Endothelial cell of umbilical vein (primary cell): ENCODE results near the gene DMRTB1. TPM values are rescaled to one million over a fixed set of nuclear protein-coding genes. Genes with fewer than 3 reads are reported as not detected.

Experiments
- BruUV-seq: library from RNA; stranded (reverse); fragments of 400-500 nt; replicated peaks from 2 replicates; lab custom pipeline; 2021; lab: Mats Ljungman, UMichigan
- CTCF ChIA-PET: fragments of 300-600, 350-600 bp; sonication (Branson Sonifier 250); formaldehyde crosslinking; loops from one replicate; lab custom pipeline; 2021; ENCODE audit warnings: antibody characterized with exemption, inconsistent platforms; lab: Charles Lee
- POLR2A ChIA-PET: fragments of 300-600, 350-600 bp; sonication (Branson Sonifier 250); formaldehyde crosslinking; loops from one replicate; lab custom pipeline; 2021; ENCODE audit warnings: antibody characterized with exemption, inconsistent platforms; lab: Charles Lee
- DNase-seq: peaks from one replicate; pipeline ENCODE4 v3.0.0-alpha.2; 2011; ENCODE audit warnings: low read depth, low spot score
- FAIRE-seq: peaks from 2 replicates; lab custom pipeline; 2011; peaks lifted over from hg19 to GRCh38; lab: Jason Lieb, UNC
- H2AFZ ChIP-seq: 2 replicates; pipeline ENCODE4 v1.6.0; 2012; ENCODE audit warnings: low read depth, low read length, control low read depth, inconsistent platforms
- H3K27ac ChIP-seq: 2 replicates; pipeline ENCODE4 v1.5.1; 2011; ENCODE audit warnings: low read depth, mild to moderate bottlenecking, control low read depth, low read length, moderate library complexity; ENCODE audit not compliant: insufficient read depth
- H3K27me3 ChIP-seq, 2 experiments: 2 replicates each; pipeline versions ENCODE4 v1.6.0 to v1.6.1; 2011; ENCODE audit warnings: low read length in 2 of 2, mixed read lengths in 1 of 2; ENCODE audit not compliant: control insufficient read depth in 2 of 2, insufficient read depth in 2 of 2
- H3K36me3 ChIP-seq, 2 experiments: 2 replicates in 1 of 2; 3 replicates in 1 of 2; pipeline ENCODE4 v1.5.1; 2011; ENCODE audit warnings: low read length in 2 of 2, mild to moderate bottlenecking in 1 of 2, moderate library complexity in 1 of 2; ENCODE audit not compliant: control insufficient read depth in 2 of 2, insufficient read depth in 2 of 2; ENCODE audit errors: extremely low read depth in 1 of 2
- H3K4me1 ChIP-seq: 3 replicates; pipeline ENCODE4 v1.5.1; 2011; ENCODE audit warnings: mild to moderate bottlenecking, low read length; ENCODE audit not compliant: control insufficient read depth, insufficient read depth; ENCODE audit errors: extremely low read depth
- H3K4me2 ChIP-seq: 2 replicates; pipeline ENCODE4 v1.6.1; 2011; ENCODE audit warnings: low read length, control low read depth, mixed read lengths; ENCODE audit not compliant: insufficient read depth
- H3K4me3 ChIP-seq, 3 experiments: fragments of 200-600 bp in 1 of 3; sonication (generic), shearing (Covaris generic) in 1 of 3; replicated peaks in 1 of 3; 2 replicates each; pipeline ENCODE4 v1.5.1; 2011 to 2016; ENCODE audit warnings: control low read depth in 3 of 3, low read length in 3 of 3, mild to moderate bottlenecking in 2 of 3, inconsistent platforms in 1 of 3, low read depth in 1 of 3, moderate library complexity in 1 of 3; ENCODE audit not compliant: insufficient read depth in 1 of 3
- H3K79me2 ChIP-seq: 2 replicates; pipeline ENCODE4 v1.6.0; 2012; ENCODE audit warnings: low read length, inconsistent platforms; ENCODE audit not compliant: control insufficient read depth, insufficient read depth
- H3K9ac ChIP-seq: replicated peaks from 2 replicates; pipeline ENCODE3; 2011; ENCODE audit warnings: low read length, control low read depth; ENCODE audit not compliant: insufficient read depth; ENCODE audit errors: extremely low read depth
- H3K9me1 ChIP-seq: replicated peaks from 3 replicates; pipeline ENCODE4 v1.6.0; 2011; ENCODE audit warnings: mild to moderate bottlenecking, low read length; ENCODE audit not compliant: control insufficient read depth, insufficient read depth; ENCODE audit errors: extremely low read depth
- H3K9me3 ChIP-seq: replicated peaks from 2 replicates; pipeline ENCODE4 v1.5.1; 2012; ENCODE audit warnings: low read length, inconsistent platforms; ENCODE audit not compliant: control insufficient read depth, insufficient read depth
- H4K20me1 ChIP-seq: replicated peaks from 2 replicates; pipeline ENCODE3; 2011; ENCODE audit warnings: mild to moderate bottlenecking, low read length; ENCODE audit not compliant: control insufficient read depth, insufficient read depth; ENCODE audit errors: extremely low read depth
- EZH2 ChIP-seq: IDR thresholded peaks from 2 replicates; pipeline ENCODE4 v1.6.1; 2012; ENCODE audit warnings: borderline replicate concordance, low read depth, mild to moderate bottlenecking, moderate library complexity, low read length, inconsistent platforms; ENCODE audit not compliant: severe bottlenecking
- FOS ChIP-seq: IDR thresholded peaks from 2 replicates; pipeline ENCODE4 v1.6.1; 2011; ENCODE audit warnings: mild to moderate bottlenecking, low read length, moderate library complexity, borderline replicate concordance; ENCODE audit not compliant: insufficient read depth
- GATA2 ChIP-seq: IDR thresholded peaks from 2 replicates; pipeline ENCODE4 v1.7.0; 2011; ENCODE audit warnings: low read depth, mild to moderate bottlenecking, moderate library complexity, mixed read lengths, low read length; ENCODE audit not compliant: insufficient read length, insufficient read depth
- JUN ChIP-seq: IDR thresholded peaks from 2 replicates; pipeline ENCODE4 v1.6.1; 2011; ENCODE audit warnings: borderline replicate concordance, low read depth; ENCODE audit not compliant: insufficient read length, insufficient read depth
- MYC ChIP-seq: IDR thresholded peaks from one replicate; pipeline ENCODE4 v1.6.1; 2011; ENCODE audit warnings: mild to moderate bottlenecking, low read depth, low read length
- POLR2A ChIP-seq: IDR thresholded peaks from 2 replicates; pipeline ENCODE4 v1.6.1; 2012; ENCODE audit warnings: low read depth, mild to moderate bottlenecking, control low read depth, low read length
- POLR2AphosphoS5 ChIP-seq: IDR thresholded peaks from 2 replicates; pipeline ENCODE4 v1.6.1; 2012; ENCODE audit warnings: low read depth, mild to moderate bottlenecking, control low read depth, low read length, moderate library complexity; ENCODE audit not compliant: insufficient read depth
- dilution Hi-C: fragments of 300-500 bp; cut with MboI; formaldehyde crosslinking; loops from one replicate; pipeline ENCODE4 v1.15.0; 2019; ENCODE audit warnings: low sequenced_read_pairs; ENCODE audit not compliant: extremely low pct_ligation_motif_present
- intact Hi-C: fragments of 100-400 bp; cut with micrococcal nuclease; formaldehyde crosslinking; loops from one replicate; pipeline ENCODE4 v1.10.0; 2022
- polyA plus RNA-seq, 4 experiments: library from polyadenylated mRNA; depleted of rRNA in 3 of 4; stranded (reverse) in 3 of 4; unstranded in 1 of 4; fragments of >200 nt; gene quantifications; 2 replicates each; pipeline versions ENCODE4 v1.2.1 to v1.2.3, GENCODE V29; 2011 to 2012; ENCODE audit warnings: missing spikeins in 1 of 4
- total RNA-seq: library from RNA; stranded (reverse); gene quantifications from 2 replicates; pipeline ENCODE4 v1.2.3, GENCODE V29; 2021
- TF ChIP-seq, protein P1 (sequence below): IDR thresholded peaks from 2 replicates; pipeline ENCODE4 v1.6.1; 2011; ENCODE audit not compliant: insufficient read depth, insufficient read length
- TF ChIP-seq, protein P2 (sequence below), 2 donors: IDR thresholded peaks; 1 replicate in 1 of 2; 2 replicates in 1 of 2; pipeline ENCODE4 v1.5.1; 2011; ENCODE audit warnings: low read length in 2 of 2, mild to moderate bottlenecking in 2 of 2, moderate library complexity in 2 of 2, control low read depth in 1 of 2, inconsistent platforms in 1 of 2, low read depth in 1 of 2; ENCODE audit not compliant: insufficient read depth in 1 of 2; ENCODE audit errors: extremely low read depth in 1 of 2

Gene DMRTB1
- total and polyA plus RNA-seq, 2 donors (not counting 3 experiments of a cell fraction or from before 2014, with no cell fraction given) = not detected

DNA sequence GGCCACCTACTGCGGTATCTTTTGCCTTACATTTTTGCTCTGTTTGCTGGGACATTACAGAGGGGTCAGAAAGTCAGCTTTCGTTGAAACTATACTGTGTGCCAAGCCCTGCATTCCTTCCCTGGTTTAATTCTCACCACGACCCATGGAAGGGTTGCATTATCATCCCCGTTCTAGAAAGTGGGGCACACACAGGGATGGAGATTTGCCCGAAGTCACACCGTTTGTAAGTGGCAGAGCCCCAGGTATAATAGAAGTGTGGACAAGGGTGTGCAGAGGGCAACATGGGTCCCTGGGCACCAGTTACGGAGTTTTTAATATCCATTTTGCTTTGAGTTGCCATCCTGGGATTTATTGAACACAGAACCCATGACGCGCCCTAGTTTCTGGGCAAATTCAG, 11.8 kb downstream of the DMRTB1 start:
- BruUV-seq = no TSS peak

More for the DNA sequence above, 11.8 kb downstream of the DMRTB1 start:
- no peaks in the 10 kb centered on the region for H3K9me1 ChIP-seq
- no peaks in the 10 kb centered on the region for H3K36me3 ChIP-seq
- TF ChIP-seq JUN = no peak
- TF ChIP-seq POLR2A = no peak
- no peak for TF ChIP-seq MYC
- no peak for TF ChIP-seq POLR2AphosphoS5
- TF ChIP-seq EZH2 = no peak
- TF ChIP-seq FOS = no peak
- TF ChIP-seq GATA2 = no peak
- TF ChIP-seq, protein P1, sequence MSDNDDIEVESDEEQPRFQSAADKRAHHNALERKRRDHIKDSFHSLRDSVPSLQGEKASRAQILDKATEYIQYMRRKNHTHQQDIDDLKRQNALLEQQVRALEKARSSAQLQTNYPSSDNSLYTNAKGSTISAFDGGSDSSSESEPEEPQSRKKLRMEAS = no peak
- TF ChIP-seq, protein P2, sequence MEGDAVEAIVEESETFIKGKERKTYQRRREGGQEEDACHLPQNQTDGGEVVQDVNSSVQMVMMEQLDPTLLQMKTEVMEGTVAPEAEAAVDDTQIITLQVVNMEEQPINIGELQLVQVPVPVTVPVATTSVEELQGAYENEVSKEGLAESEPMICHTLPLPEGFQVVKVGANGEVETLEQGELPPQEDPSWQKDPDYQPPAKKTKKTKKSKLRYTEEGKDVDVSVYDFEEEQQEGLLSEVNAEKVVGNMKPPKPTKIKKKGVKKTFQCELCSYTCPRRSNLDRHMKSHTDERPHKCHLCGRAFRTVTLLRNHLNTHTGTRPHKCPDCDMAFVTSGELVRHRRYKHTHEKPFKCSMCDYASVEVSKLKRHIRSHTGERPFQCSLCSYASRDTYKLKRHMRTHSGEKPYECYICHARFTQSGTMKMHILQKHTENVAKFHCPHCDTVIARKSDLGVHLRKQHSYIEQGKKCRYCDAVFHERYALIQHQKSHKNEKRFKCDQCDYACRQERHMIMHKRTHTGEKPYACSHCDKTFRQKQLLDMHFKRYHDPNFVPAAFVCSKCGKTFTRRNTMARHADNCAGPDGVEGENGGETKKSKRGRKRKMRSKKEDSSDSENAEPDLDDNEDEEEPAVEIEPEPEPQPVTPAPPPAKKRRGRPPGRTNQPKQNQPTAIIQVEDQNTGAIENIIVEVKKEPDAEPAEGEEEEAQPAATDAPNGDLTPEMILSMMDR (IDR thresholded peaks at IDR 0.05; ENCODE audit: extremely low read depth in 1 of 2, insufficient read depth in 1 of 2, low read depth in 1 of 2, low read length in 2 of 2) = no peak
- no peaks in the 10 kb centered on the region for H3K4me1 ChIP-seq
- no peak for FAIRE-seq
- dilution Hi-C loops = no loop called here
- H3K4me2 ChIP-seq = no peak overlapping the region
- H3K4me3 ChIP-seq = no peak overlapping the region
- no peak overlapping the region for H2AFZ ChIP-seq
- ChIA-PET CTCF (interaction anchor here (4.5 kb wide), 1 partner anchor 15 kb away, joined by 26 read pairs; no protein-coding TSS in a partner anchor), POLR2A (no interaction called here)
- no peak overlapping the region for H3K9ac ChIP-seq
- H3K79me2 ChIP-seq = no peaks in the 10 kb centered on the region
- H3K27me3 ChIP-seq = peaks cover 0 to 3% of the 10 kb centered on the region in 2 experiments
- DNase-seq = no peak
- intact Hi-C loops = loop anchor here (1.0 to 5.0 kb wide), 2 partner anchors 194 to 283 kb away; no protein-coding TSS in a partner anchor
- H3K9me3 ChIP-seq = no peaks in the 10 kb centered on the region
- H4K20me1 ChIP-seq = no peaks in the 10 kb centered on the region
- no peak overlapping the region for H3K27ac ChIP-seq
